Activated CD8-positive, alpha-beta memory T cell treated with anti-CD3 and anti-CD28 coated beads for 1 hour (primary cell): Measurements from ENCODE around the gene SYCE3.

Experiments used
- DNase-seq, 2 donors: peaks; one replicate each; pipeline ENCODE4 v3.0.0-alpha.2; 2020; ENCODE audit warnings: low read depth in 1 of 2; ENCODE audit errors: extremely low read depth in 1 of 2

SYCE3 gene

GRCh38 chr22:50576806-50577696 is 14.3 kb upstream of the SYCE3 start:
- no peak for DNase-seq

- DNase-seq, result no peak
These were observed 13.4 kb upstream of the SYCE3 start for GRCh38 chr22:50576070-50576469.

- no peak for DNase-seq
These were observed 12.8 kb upstream of the SYCE3 start for GRCh38 chr22:50575426-50575941.

GRCh38 chr22:50574383-50574755 is 11.7 kb upstream of the SYCE3 start:
- DNase-seq, result no peak

GRCh38 chr22:50573491-50574382 is 11.0 kb upstream of the SYCE3 start:
- no peak for DNase-seq

GRCh38 chr22:50572965-50573364 is 10.2 kb upstream of the SYCE3 start:
- no peak for DNase-seq

GRCh38 chr22:50571264-50572175 is 8.8 kb upstream of the SYCE3 start:
- no peak for DNase-seq

GRCh38 chr22:50570861-50571260 is 8.1 kb upstream of the SYCE3 start:
- no peak for DNase-seq

- no peak for DNase-seq
These were observed 7.3 kb upstream of the SYCE3 start for GRCh38 chr22:50569896-50570535.

- DNase-seq, result no peak
These were observed 6.3 kb upstream of the SYCE3 start for GRCh38 chr22:50569041-50569459.

GRCh38 chr22:50568626-50569025 is 5.9 kb upstream of the SYCE3 start:
- no peak for DNase-seq

GRCh38 chr22:50567721-50568252 is 5.1 kb upstream of the SYCE3 start:
- DNase-seq, result no peak

- DNase-seq, result no peak
These were observed 1.6 kb upstream of the SYCE3 start for GRCh38 chr22:50564289-50564688.

GRCh38 chr22:50563413-50564160 is 868 bp upstream of the SYCE3 start:
- no peak for DNase-seq

- DNase-seq, result no peak
These were observed 1.0 kb downstream of the SYCE3 start for GRCh38 chr22:50561401-50562358.

GRCh38 chr22:50560034-50560433 is 2.7 kb downstream of the SYCE3 start:
- DNase-seq, result no peak

GRCh38 chr22:50556703-50557102 is 6.0 kb downstream of the SYCE3 start:
- no peak for DNase-seq

- DNase-seq, result no peak
These were observed 9.4 kb downstream of the SYCE3 start for GRCh38 chr22:50553310-50553709.
